AG04450 (cell line): Measurements from ENCODE around the gene CPNE1. TPM values are rescaled to one million over a fixed set of nuclear protein-coding genes. Genes with fewer than 3 reads are reported as not detected.

Experiments
- CTCF ChIA-PET: fragments of 300-600, 350-600 bp; formaldehyde crosslinking; extraction: SDS; loops from one replicate; lab custom pipeline; 2022; ENCODE audit warnings: antibody characterized with exemption, inconsistent platforms; lab: Charles Lee
- POLR2A ChIA-PET: fragments of 350-600 bp; formaldehyde crosslinking; extraction: SDS; loops from one replicate; lab custom pipeline; 2021; ENCODE audit warnings: antibody characterized with exemption, inconsistent platforms; lab: Yijun Ruan, JAX
- DNase-seq: peaks from one replicate; pipeline ENCODE4 v3.0.0-alpha.2; 2011; ENCODE audit warnings: low read depth, low spot score
- H3K27ac ChIP-seq: one replicate; pipeline ENCODE4 v1.5.1; 2012; ENCODE audit warnings: low read depth, low read length, control low read depth
- H3K27me3 ChIP-seq: one replicate; pipeline ENCODE4 v1.6.0; 2012; ENCODE audit warnings: low read length; ENCODE audit not compliant: control insufficient read depth, insufficient read depth
- H3K4me3 ChIP-seq: 2 replicates; pipeline ENCODE4 v1.5.1; 2011; ENCODE audit warnings: mild to moderate bottlenecking, low read depth, low read length, control low read depth
- H3K9me3 ChIP-seq: 2 replicates; pipeline ENCODE4 v1.5.1; 2012; ENCODE audit warnings: low read length; ENCODE audit not compliant: control insufficient read depth, insufficient read depth
- polyA plus RNA-seq: library from polyadenylated mRNA; depleted of rRNA; stranded (reverse); fragments of >200 nt; gene quantifications from 2 replicates; pipeline ENCODE4 v1.2.3, GENCODE V29; 2011
- TF ChIP-seq, protein P1 (sequence below): IDR thresholded peaks from 2 replicates; pipeline ENCODE4 v1.5.1; 2011; ENCODE audit warnings: low read depth, low read length, control low read depth, inconsistent platforms

Gene CPNE1
- polyA plus RNA-seq, 1 experiment: 95.1 TPM

DNA sequence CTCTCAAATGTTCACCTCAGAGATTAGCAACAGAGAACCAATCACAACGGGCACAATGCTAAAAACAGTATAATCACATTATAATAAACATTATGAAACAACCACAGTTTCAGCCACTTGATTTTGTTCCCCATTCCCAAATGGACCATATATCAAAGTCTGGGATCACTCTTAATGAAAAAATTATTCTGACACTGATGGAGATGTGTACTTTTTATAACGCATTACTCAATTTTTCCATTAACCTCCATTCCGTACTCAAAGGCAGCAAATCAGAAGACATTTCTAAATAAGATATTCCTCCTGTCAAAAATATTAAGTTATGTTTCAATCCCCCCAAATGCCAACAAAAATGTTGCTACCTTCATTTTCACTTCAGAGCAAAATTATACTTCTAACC is 2.8 kb downstream of the CPNE1 start:
- ChIA-PET POLR2A (interaction anchor here (1.9 kb wide), 1 partner anchor 45 kb away, joined by 6 read pairs; no protein-coding TSS in a partner anchor), CTCF (no interaction called here)
- no peak for DNase-seq
- Histone ChIP-seq H3K4me3 (peak overlapping the region; percentile 99), H3K27ac (no peak overlapping the region), H3K9me3 (peaks cover 3% of the 10 kb centered on the region; the same call in 1 of the 2 replicates), H3K27me3 (no peaks in the 10 kb centered on the region)
- TF ChIP-seq, protein P1, sequence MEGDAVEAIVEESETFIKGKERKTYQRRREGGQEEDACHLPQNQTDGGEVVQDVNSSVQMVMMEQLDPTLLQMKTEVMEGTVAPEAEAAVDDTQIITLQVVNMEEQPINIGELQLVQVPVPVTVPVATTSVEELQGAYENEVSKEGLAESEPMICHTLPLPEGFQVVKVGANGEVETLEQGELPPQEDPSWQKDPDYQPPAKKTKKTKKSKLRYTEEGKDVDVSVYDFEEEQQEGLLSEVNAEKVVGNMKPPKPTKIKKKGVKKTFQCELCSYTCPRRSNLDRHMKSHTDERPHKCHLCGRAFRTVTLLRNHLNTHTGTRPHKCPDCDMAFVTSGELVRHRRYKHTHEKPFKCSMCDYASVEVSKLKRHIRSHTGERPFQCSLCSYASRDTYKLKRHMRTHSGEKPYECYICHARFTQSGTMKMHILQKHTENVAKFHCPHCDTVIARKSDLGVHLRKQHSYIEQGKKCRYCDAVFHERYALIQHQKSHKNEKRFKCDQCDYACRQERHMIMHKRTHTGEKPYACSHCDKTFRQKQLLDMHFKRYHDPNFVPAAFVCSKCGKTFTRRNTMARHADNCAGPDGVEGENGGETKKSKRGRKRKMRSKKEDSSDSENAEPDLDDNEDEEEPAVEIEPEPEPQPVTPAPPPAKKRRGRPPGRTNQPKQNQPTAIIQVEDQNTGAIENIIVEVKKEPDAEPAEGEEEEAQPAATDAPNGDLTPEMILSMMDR: no peak

DNA sequence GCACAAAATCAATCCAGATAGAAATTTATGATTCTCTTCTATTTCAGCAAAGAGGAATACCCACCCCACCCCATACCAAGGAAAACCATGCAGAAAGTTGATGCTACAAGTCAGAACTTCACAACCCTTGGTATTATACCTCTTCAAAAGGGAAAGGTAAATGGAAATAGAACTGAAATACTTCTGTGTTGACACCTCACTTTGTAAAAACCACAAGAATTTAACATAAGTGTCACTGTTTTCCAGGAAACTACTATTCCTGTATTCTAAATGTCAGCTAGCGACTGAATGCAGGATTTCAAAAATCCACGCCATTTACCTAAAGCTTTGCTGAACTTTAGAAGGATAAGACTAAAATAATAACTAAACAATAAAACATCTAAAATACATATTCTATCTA is 3.6 kb downstream of the CPNE1 start:
- peak overlapping the region; percentile 99 for H3K4me3 ChIP-seq
- CTCF ChIA-PET: no interaction called here
- no peaks in the 10 kb centered on the region for H3K27me3 ChIP-seq
- no peak for DNase-seq
- peaks cover 3% of the 10 kb centered on the region; the same call in 1 of the 2 replicates for H3K9me3 ChIP-seq
- H3K27ac ChIP-seq: no peak overlapping the region
- TF ChIP-seq, protein P1: no peak
- POLR2A ChIA-PET: interaction anchor here (1.9 kb wide), 1 partner anchor 44 kb away, joined by 6 read pairs; no protein-coding TSS in a partner anchor

DNA sequence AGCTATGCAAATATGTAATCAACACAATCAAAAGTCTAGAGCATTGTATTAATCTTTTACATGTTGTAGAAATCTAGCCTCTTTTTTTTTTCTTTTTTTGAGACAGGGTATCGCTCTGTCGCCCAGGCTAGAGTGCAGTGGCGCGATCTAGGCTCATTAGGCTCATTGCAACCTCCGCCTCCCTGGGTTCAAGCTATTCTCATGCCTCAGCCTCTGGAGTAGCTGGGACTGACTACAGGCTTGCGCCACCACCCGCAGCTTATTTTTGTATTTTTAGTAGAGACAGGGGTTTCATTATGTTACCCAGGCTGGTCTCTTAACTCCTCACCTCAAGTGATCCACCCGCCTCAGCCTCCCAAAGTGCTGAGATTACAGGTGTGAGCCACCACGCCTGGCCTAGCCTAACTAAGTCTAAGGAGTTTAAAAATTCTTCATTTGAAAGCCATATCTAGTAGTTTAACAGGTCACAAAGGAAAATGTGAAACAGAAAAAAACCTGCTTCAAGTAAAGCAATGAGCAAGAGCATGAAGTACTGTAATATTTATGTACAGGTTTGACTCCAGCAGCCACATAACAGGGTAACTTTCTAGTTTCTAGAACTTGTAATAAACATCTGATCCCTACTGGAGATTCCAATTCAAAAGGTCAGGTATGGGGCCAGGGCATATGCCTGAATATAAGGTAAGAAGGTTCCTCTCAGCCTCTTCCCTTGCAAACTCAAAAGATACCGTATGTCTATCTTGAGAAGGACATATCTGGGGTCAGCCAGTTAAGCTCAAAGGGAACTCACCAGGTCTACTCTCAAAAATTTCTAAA is 4.4 kb downstream of the CPNE1 start:
- H3K27ac ChIP-seq: no peak overlapping the region
- ChIA-PET POLR2A (interaction anchor here (1.9 kb wide), 1 partner anchor 43 kb away, joined by 6 read pairs; no protein-coding TSS in a partner anchor), CTCF (no interaction called here)
- H3K27me3 ChIP-seq: no peaks in the 10 kb centered on the region
- no peak overlapping the region for H3K4me3 ChIP-seq
- DNase-seq: no peak
- TF ChIP-seq, protein P1: no peak
- peaks cover under 1% of the 10 kb centered on the region; the same call in 1 of the 2 replicates for H3K9me3 ChIP-seq

DNA sequence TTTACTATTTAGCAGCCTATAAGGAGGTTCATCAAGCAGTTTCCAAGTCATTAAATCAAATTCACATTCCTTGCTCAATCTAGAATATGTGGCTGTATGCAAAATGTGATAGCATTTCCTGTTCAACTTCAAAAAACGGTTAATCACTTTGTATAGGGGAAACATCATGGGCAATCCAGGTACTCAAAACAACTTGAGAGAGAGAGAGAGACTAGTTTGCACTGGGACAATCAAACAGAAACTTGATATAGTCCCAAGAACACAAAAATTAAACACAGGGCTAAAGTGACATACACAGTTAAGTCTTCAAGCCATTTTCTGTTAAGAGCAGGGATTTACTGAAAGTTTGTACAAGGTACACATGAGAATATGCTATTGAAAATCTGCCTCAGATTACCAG is 7.4 kb downstream of the CPNE1 start:
- Histone ChIP-seq H3K4me3 (no peak overlapping the region), H3K9me3 (no peaks in the 10 kb centered on the region), H3K27me3 (no peaks in the 10 kb centered on the region), H3K27ac (no peak overlapping the region)
- DNase-seq: no peak
- POLR2A ChIA-PET: interaction anchor here (0.5 to 1.0 kb wide), 2 partner anchors 9 to 98 kb away, joined by 3 to 4 read pairs; no protein-coding TSS in a partner anchor
- TF ChIP-seq, protein P1: no peak
- CTCF ChIA-PET: no interaction called here

DNA sequence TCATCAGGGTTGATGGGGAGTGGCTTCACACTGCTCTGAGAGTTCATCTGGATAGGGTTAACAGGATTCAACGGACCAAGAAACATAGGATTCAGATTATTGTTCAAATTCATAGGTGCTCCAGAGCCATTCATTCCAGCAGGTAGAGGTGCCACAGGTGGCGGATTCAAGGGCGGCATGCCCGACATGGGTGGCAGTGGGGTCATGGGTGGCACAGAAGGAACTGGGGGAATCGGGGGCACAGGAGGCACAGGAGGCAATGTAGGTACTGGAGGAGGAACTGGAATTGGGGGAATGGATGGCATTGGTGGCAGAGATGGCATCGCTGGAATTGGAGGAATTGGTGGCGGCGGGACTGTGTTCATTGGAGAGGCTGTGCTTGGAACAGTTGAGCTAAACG is 10.3 kb downstream of the CPNE1 start:
- Histone ChIP-seq H3K4me3 (no peak overlapping the region), H3K9me3 (no peaks in the 10 kb centered on the region), H3K27me3 (no peaks in the 10 kb centered on the region), H3K27ac (no peak overlapping the region)
- no peak for DNase-seq
- ChIA-PET CTCF (no interaction called here), POLR2A (no interaction called here)
- TF ChIP-seq, protein P1: no peak
